ENCODE data around the gene PAWR. TPM values are rescaled to one million over a fixed set of nuclear protein-coding genes. Genes with fewer than 3 reads are reported as not detected.
"Not testable (repeated sequence)": the region's sequence is repeated elsewhere in the genome, so short reads cannot be mapped to it uniquely, and the experiment has no call there.

Gene PAWR
- polyA plus RNA-seq, 3 donors from 2014 or later: 1.3 to 4.4 (median 2.7) TPM

- Mint-ChIP-seq H3K36me3 (no peaks in the 10 kb centered on the region), H3K27ac (no peak overlapping the region), H3K9me3 (no peaks in the 10 kb centered on the region), H3K27me3 (ENCODE audit: low read depth in 3 of 3) (peaks cover 0 to under 1% (median 0%) of the 10 kb centered on the region in 3 donors), H3K4me3 (no peak overlapping the region), H3K4me1 (no peaks in the 10 kb centered on the region)
- no peak for DNase-seq
Measured at GRCh38 chr12:79585147-79585546, 105.6 kb downstream of the PAWR start.

DNA sequence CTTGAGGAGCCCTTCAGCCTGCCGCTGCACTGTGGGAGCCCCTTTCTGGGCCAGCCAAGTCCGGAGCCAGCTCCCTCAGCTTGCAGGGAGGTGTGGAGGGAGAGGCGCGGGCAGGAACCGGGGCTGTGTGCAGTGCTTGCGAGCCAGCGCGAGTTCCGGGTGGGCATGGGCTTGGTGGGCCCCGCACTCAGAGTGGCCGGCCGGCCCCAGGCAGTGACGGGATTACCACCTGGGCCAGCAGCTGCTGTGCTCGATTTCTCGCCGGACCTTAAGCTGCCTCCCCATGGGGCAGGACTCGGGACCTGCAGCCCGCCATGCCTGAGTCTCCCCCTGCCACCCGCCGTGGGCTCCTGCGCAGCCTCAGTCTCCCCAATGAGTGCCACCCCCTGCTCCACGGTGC is 116.9 kb downstream of the PAWR start:
- peaks cover 10 to 34% (median 18%) of the 10 kb centered on the region in 6 donors for H3K9me3 Mint-ChIP-seq
- no peaks in the 10 kb centered on the region for H3K4me1 Mint-ChIP-seq
- H3K27me3 Mint-ChIP-seq (ENCODE audit: low read depth in 3 of 3): peaks cover 0 to 4% (median 3%) of the 10 kb centered on the region in 3 donors
- peaks cover 4 to 22% (median 8%) of the 10 kb centered on the region in 3 donors for H3K36me3 Mint-ChIP-seq
- H3K27ac Mint-ChIP-seq: no peak overlapping the region
- H3K4me3 Mint-ChIP-seq: no peak overlapping the region
- DNase-seq: no peak

GRCh38 chr12:79569679-79570078 is 121.1 kb downstream of the PAWR start:
- H3K27ac Mint-ChIP-seq: no peak overlapping the region
- DNase-seq: no peak
- H3K27me3 Mint-ChIP-seq (ENCODE audit: low read depth in 3 of 3): peaks cover 0 to 4% (median 2%) of the 10 kb centered on the region in 3 donors
- H3K36me3 Mint-ChIP-seq: peaks cover 4 to 18% (median 8%) of the 10 kb centered on the region in 3 donors
- peaks cover 10 to 28% (median 17%) of the 10 kb centered on the region in 6 donors for H3K9me3 Mint-ChIP-seq
- H3K4me3 Mint-ChIP-seq: no peak overlapping the region
- peaks cover 4 to 13% of the 10 kb centered on the region in 2 donors for H3K4me1 Mint-ChIP-seq

DNA sequence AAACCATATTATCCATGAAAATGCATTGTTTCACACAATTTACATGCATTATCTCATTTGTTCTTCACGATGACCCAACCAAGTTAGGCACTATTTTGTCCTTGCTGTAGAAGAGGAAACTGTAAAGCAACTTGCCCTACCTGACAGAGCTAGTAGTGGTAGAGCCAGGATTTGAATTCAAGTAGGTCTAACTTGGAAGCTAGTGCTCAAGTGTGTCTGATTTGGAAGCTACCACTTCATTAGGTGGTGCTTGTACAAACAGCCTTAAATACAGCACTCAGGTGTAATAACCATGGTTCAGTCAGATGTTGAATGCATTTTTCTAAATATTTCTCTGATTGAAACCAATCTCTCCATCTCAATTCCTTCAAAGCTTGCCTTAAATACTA is 123.6 kb downstream of the PAWR start:
- Mint-ChIP-seq H3K27ac (no peak overlapping the region), H3K27me3 (ENCODE audit: low read depth in 3 of 3) (peaks cover 0 to 2% (median 0%) of the 10 kb centered on the region in 3 donors), H3K4me1 (peaks cover 4 to 13% of the 10 kb centered on the region in 2 donors), H3K36me3 (peaks cover 0 to 6% (median 4%) of the 10 kb centered on the region in 3 donors), H3K9me3 (peaks cover 0 to 8% (median 6%) of the 10 kb centered on the region in 6 donors), H3K4me3 (no peak overlapping the region)
- DNase-seq: no peak

DNA sequence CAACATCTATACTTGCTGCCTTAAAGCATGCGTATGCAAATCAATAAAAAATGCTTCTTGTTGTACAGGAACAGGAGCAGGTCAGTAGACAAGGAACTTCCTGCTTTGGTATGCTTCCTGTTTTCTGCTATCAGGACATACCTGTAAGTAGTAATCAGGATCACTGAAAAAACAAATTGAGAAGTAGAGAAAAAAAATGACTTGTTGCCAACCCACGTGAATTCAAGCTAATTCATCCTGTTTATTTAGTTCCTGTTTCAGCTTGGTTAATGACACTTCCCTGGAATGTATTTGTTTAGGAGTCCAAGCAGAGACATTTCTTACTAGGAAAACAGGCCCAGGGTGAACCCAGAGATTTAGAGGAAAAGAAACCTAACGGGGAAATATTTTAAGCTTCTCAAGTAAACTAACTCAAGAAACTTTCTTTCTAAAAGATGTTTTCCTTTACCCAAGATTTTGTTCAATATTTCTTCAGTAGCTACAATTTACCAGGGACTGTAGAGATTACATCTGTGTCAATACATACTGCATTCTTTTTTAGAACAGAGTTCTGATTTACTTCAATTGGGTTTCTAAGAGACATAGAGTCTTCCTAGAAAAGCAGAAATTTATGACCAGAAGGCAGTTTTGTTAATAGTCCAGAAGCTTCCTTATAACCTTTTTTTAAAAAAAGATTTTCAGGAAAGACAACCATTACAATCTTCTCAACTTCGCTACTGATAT is 124.2 kb downstream of the PAWR start:
- Mint-ChIP-seq H3K36me3 (peaks cover 0 to 6% (median 4%) of the 10 kb centered on the region in 3 donors), H3K4me3 (no peak overlapping the region), H3K4me1 (peaks cover 4 to 13% of the 10 kb centered on the region in 2 donors), H3K9me3 (peaks cover 0 to 5% (median 3%) of the 10 kb centered on the region in 6 donors), H3K27me3 (ENCODE audit: low read depth in 3 of 3) (peaks cover 0 to 2% (median 0%) of the 10 kb centered on the region in 3 donors), H3K27ac (no peak overlapping the region)
- DNase-seq: no peak

- not testable (repeated sequence) for H3K27ac Mint-ChIP-seq; H3K4me3 Mint-ChIP-seq; H3K9me3 Mint-ChIP-seq; H3K27me3 Mint-ChIP-seq (ENCODE audit: low read depth in 3 of 3); DNase-seq; H3K36me3 Mint-ChIP-seq
- peaks cover 4 to 13% of the 10 kb centered on the region in 2 donors for H3K4me1 Mint-ChIP-seq
Measured at GRCh38 chr12:79564727-79565350, 125.9 kb downstream of the PAWR start.

DNA sequence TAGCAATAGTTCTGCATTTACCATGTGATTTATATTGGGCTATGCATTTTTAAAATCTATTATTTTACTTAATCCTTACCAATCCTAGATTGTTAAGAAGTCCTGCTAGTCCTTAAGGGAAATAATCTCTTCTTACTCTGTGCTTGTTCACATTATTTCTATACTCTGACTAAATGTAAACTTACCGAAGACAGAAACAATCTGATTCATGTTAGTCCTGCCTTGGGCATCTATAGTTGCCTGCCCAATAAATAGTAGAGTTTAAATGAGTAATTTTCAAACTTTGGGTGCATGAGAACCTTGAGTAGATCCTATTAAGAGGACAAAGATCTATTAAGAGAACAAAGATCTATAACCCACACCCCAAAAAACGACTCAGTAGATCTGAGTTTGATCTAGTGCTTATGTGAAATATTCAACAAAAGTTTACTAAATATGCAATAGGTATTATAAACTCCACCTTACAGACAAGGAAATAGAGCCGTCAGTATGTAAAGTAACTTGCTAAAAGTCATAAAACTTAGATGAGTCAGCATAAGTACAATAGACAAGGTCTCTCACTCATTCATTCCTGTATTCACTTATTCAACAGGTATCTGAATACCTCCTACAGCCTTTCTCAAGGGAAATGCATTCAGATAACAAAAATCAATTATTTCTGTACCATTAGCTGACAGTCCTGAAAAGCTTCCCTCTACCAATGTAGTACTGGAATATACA is 127.6 kb downstream of the PAWR start:
- no peaks in the 10 kb centered on the region for H3K9me3 Mint-ChIP-seq
- no peak overlapping the region for H3K4me3 Mint-ChIP-seq
- H3K4me1 Mint-ChIP-seq: peaks cover 4 to 13% of the 10 kb centered on the region in 2 donors
- peaks cover 0 to 5% (median 2%) of the 10 kb centered on the region in 3 donors for H3K27me3 Mint-ChIP-seq (ENCODE audit: low read depth in 3 of 3)
- no peak overlapping the region for H3K27ac Mint-ChIP-seq
- no peak for DNase-seq
- H3K36me3 Mint-ChIP-seq: peaks cover 0 to 3% (median 0%) of the 10 kb centered on the region in 3 donors

DNA sequence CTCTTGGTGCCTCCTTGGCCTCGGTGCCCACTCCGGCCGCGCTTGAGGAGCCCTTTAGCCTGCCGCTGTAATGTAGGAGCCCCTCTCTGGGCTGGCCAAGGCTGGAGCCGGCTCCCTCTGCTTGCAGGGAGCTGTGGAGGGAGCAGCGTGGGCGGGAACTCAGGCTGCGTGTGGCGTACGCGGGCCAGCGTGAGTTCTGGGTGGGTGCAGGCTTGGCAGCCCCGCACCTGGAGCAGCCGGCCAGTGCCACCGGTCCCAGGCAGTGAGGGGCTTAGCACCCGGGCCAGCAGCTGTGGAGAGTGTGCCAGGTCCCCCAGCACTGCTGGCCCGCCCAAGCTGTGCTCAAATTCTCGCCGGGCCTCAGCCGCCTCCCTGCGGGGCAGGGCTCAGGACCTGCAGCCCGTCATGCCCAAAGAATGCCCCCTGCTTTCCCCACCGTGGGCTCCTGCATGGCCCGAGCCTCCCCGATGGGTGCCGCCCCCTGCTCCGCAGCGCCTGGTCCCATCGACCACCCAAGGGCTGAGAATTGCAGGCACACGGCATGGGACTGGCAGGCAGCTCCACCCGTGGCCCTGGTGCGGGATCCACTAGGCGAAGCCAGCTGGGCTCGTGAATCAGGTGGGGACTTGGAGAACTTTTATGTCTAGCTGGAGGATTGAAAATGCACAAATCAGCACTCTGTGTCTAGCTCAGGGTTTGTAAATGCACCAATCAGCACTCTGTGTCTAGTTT is 129.2 kb downstream of the PAWR start:
- no peak overlapping the region for H3K4me3 Mint-ChIP-seq
- H3K4me1 Mint-ChIP-seq: peaks cover 4 to 12% of the 10 kb centered on the region in 2 donors
- peaks cover 0 to 5% (median 2%) of the 10 kb centered on the region in 3 donors for H3K27me3 Mint-ChIP-seq (ENCODE audit: low read depth in 3 of 3)
- peaks cover 0 to 3% (median 0%) of the 10 kb centered on the region in 3 donors for H3K36me3 Mint-ChIP-seq
- no peaks in the 10 kb centered on the region for H3K9me3 Mint-ChIP-seq
- no peak for DNase-seq
- no peak overlapping the region for H3K27ac Mint-ChIP-seq

DNA sequence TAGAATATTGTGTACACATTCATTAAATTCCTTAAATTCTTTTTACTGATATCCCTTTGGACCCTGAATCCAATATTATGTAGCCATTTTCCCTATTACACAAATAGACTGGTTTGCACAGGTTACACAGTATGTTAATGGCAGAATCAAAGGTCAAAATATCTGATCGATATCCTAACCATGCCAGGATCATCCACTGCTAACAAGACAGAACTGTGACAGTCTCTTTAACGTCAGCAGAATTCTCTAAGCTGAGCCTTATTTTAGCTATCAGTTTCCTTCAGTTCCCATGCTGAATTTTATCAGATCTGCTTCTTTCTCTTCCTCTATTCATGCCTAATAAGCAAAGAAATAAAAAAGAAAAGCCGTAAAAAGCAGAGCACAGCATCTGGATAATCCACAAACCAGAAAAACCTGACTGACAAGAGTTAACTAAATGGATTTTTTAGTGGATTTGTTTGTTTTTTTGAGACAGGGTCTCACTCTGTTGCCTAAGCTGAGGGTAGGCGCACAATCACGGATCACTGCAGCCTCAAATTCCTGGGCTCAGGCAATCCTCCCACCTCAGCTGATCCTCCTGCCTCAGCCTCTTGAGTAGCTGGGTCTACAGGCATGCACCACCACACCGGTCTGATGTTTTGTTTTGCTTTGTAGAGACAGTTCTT is 130.4 kb downstream of the PAWR start:
- DNase-seq: no peak
- no peaks in the 10 kb centered on the region for H3K9me3 Mint-ChIP-seq

GRCh38 chr12:79559591-79559990 is 131.2 kb downstream of the PAWR start:
- Mint-ChIP-seq H3K27ac (no peak overlapping the region), H3K4me3 (no peak overlapping the region), H3K27me3 (ENCODE audit: low read depth in 3 of 3) (peaks cover 0 to 5% (median 0%) of the 10 kb centered on the region in 3 donors), H3K4me1 (no peaks in the 10 kb centered on the region), H3K36me3 (no peaks in the 10 kb centered on the region), H3K9me3 (no peaks in the 10 kb centered on the region)
- DNase-seq: no peak

More for the DNA sequence above, 130.4 kb downstream of the PAWR start:
- no peak overlapping the region for H3K4me3 Mint-ChIP-seq
- peaks cover 0 to 5% (median 0%) of the 10 kb centered on the region in 3 donors for H3K27me3 Mint-ChIP-seq (ENCODE audit: low read depth in 3 of 3)
- peaks cover 0 to under 1% of the 10 kb centered on the region in 2 donors for H3K4me1 Mint-ChIP-seq
- H3K36me3 Mint-ChIP-seq: no peaks in the 10 kb centered on the region
- H3K27ac Mint-ChIP-seq: no peak overlapping the region

- no peak for DNase-seq
- Mint-ChIP-seq H3K4me1 (no peaks in the 10 kb centered on the region), H3K36me3 (no peaks in the 10 kb centered on the region), H3K9me3 (no peaks in the 10 kb centered on the region), H3K27ac (no peak overlapping the region), H3K4me3 (no peak overlapping the region), H3K27me3 (ENCODE audit: low read depth in 3 of 3) (peaks cover 0 to 5% (median 0%) of the 10 kb centered on the region in 3 donors)
Measured at GRCh38 chr12:79558924-79559469, 131.8 kb downstream of the PAWR start.

- no peak overlapping the region for H3K27ac Mint-ChIP-seq
- no peak overlapping the region for H3K4me3 Mint-ChIP-seq
- H3K4me1 Mint-ChIP-seq: no peaks in the 10 kb centered on the region
- no peaks in the 10 kb centered on the region for H3K9me3 Mint-ChIP-seq
- H3K27me3 Mint-ChIP-seq (ENCODE audit: low read depth in 3 of 3): peaks cover 0 to 5% (median 0%) of the 10 kb centered on the region in 3 donors
- DNase-seq: no peak
- peaks cover 0 to 2% (median 0%) of the 10 kb centered on the region in 3 donors for H3K36me3 Mint-ChIP-seq
Measured at GRCh38 chr12:79557690-79558315, 133.0 kb downstream of the PAWR start.
